NCI-H2196 treated with DMSO at 0.1 percent for 48 hours (cell line): ENCODE results near the gene SLC35F1.

Source experiments
- DNase-seq: peaks from one replicate; lab custom pipeline; 2025; ENCODE audit not compliant: unreplicated experiment; lab: John Stamatoyannopoulos, UW

The SLC35F1 gene

DNA sequence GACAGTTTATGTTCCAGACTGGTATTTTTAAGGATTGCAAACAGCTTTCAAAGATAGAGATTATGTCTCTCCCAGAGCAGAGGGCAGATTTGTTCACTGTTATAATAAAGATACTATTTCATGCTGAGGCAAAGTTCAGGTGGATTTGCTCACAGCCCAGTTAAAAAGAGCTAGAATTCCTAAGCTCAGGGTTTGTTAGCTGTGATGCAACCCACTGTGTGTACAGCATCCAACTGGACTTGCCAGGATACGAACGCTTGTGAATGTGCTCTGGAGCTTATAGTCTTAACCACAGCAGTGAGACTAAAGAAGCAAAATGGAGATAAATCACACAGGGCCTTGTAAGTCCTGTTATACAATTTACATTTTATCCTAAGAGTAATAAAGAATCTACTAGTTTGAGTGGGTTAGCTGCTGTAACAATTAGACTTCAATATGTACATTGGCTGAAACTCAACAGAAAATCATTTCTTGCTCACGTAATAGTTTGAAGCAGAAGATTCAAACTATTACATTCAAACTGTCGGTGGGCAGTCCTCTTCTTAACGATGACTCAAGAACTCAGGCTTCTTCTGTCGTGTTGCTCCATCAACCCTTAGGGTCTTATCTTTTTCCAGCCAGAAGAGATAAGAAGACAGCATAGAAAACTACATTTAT lies 437.1 kb downstream of the SLC35F1 start:
- DNase-seq = no peak

DNA sequence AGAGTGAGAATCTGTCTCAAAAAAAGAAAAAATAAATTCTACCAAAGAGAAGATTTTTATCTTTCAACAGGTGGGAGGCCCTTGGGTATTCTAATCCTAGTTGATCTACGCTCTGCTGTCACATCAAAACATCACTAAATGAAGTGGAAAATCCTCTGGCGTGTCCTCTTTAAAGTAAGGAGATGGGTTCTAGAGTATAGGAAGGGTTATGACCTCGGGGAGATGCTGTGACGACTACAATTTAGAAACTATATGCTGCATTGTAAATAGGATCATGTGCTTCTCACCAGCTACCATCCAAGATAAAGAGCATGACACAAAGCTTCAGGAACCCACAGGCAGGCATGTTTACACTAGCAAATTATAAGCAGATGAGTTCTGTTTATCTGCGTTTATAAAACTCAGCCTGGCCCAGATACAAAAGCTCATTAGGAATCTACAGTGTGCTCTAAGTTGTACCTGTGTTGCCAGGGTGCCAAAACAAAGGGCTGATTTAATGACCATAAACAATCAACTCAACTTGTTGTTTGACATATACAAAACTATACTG lies 443.9 kb downstream of the SLC35F1 start:
- no peak for DNase-seq

DNA sequence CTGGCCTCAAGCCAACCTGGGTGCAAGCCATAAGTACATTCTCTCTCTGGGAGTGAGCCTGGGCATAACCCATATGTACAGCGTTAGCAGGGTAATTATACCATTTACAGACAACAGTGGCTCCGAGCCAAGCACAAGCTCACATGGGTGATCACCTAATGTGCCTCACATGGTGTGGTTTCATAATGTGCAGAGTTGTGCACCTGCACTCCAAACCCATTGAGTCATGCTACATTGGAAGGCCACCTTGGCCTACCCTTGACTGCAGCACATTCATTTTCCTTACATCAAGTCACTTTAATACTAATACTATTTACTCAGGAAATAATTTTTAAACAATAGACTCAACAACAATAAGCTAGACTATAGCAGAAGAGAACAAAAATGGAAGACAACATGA lies 446.5 kb downstream of the SLC35F1 start:
- no peak for DNase-seq

DNA sequence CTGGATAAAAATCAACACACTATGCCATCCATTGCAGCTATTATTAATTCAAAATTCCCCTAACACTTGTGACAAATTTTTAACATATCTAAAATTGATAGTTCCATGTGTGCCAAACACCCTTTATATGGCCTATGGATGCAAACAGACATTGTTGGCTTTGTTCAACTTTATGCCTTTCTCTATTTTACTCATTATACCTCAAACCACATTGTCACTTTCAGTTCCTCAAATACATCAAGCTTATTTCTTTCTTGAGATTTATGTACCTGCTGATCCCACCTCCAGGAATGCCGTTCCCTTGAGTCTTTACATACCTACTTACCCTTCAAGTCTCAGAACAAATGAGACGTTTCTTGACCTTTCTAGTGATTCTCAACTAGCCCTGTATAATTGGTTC lies 447.6 kb downstream of the SLC35F1 start:
- no peak for DNase-seq

DNA sequence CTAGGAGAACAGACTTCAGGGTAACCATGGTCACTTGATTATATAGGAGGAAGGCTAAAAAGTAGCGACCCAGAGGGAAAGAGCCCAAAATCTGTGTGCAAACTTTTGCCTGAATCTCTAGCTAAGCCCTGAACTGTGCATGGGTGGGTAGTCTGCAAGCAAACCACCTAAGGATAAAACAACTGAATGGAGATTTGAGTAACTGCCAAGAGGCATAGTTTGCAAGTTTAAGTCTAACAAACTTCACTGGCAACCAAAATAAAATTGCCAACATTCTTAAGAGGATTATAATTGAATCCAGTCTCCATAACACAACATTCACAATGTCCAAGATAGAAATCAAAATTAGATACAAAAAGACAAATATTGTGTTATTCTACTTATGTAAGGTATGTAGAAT lies 449.0 kb downstream of the SLC35F1 start:
- DNase-seq = no peak

DNA sequence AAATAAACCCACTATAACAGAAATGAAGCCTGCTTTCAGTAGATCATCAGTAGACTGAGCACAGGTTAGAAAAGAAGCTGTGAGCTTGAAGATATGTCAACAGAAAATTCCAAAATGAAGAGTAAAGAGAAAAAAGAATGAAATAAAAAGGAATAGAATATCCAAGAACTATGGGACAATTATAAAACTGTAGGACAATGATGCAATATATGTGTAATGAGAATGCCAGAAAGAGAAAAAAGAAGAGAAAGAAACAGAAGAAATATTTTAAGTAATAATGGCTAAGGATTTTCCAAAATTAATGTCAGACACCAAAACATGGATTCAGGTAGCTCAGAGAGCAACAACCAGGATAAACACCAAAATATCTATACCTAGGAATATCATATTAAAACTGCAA lies 449.6 kb downstream of the SLC35F1 start:
- DNase-seq = no peak
